Activated CD4-positive, alpha-beta T cell treated with anti-CD3 and anti-CD28 coated beads, Interleukin-2, amount 50 U/mL, for 1 hour (primary cell): ENCODE data around the gene PATE3.

ENCODE experiments used
- DNase-seq: peaks from one replicate; pipeline ENCODE4 v3.0.0-alpha.2; 2020

Gene PATE3

GRCh38 chr11:125787827-125788226, at the start of gene PATE3:
PATE3 (plus strand) TSS chr11:125788127; CDS start chr11:125788152, 25 bp downstream.
- DNase-seq, result no peak

DNA sequence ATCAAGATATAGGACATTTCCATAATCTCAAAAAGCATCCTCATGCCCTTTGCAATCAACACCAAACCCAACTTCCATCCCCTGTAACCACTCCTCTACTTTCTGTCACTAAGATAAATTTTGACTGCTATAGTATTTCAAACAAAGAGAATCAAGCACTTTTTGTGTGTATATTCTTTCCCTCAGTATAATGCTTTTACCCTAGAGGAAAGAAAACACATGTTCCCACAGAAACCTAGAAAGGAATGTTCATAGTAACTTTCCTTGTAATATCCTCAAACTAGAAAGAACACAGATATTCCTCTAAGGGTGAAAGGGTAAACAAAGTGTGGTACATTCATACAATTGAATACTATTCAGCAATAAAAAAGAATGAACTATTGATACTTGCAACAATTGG, 47.3 kb upstream of the PATE3 start:
- DNase-seq, result no peak

- DNase-seq, result no peak
Measured at GRCh38 chr11:125743681-125744080, 44.2 kb upstream of the PATE3 start.

DNA sequence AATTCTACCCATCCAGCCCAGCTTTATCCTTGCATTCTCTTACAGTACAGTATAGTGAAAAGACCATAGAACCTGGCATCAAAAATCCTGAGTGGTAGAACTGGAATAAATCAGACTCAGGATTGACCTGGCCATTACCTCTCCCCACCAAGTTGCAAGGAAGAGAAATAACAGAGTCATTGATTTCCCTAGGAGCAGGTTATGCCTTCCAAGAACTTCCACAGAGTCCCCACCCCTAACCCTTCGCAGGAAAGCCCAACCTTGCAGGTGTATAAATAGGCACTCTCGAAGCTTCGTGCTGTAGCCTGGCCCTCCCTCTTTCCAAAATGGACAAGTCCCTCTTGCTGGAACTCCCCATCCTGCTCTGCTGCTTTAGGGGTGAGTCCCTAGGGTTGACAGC, 41.9 kb upstream of the PATE3 start, which contains the start of gene PATE1:
PATE1 (plus strand) TSS at position 301 of the 400 bp plus-strand sequence; CDS start at position 327, 26 bp downstream.
- DNase-seq, result no peak

DNA sequence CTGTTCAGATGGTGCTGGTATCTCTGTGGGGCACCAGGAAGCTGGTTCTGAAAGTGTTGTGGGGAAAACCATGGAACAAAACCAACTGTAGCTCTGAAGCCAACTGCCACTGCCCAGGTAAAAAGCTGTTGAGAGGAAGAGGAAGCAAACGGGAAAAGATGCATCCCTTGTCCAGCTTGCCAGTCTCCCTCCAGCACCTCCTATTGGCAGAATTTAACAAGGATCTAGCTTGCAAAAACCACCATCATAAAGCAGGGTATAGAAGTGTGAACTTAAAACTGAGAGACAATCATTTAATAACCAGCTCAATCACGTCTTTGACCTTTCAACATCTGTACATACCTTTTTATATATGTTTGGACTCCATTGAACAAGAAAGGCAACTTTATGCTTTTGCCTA, 37.3 kb upstream of the PATE3 start:
- no peak for DNase-seq

GRCh38 chr11:125756050-125756449, 31.9 kb upstream of the PATE3 start:
- DNase-seq, result no peak

GRCh38 chr11:125762445-125762844, 25.5 kb upstream of the PATE3 start:
- no peak for DNase-seq

DNA sequence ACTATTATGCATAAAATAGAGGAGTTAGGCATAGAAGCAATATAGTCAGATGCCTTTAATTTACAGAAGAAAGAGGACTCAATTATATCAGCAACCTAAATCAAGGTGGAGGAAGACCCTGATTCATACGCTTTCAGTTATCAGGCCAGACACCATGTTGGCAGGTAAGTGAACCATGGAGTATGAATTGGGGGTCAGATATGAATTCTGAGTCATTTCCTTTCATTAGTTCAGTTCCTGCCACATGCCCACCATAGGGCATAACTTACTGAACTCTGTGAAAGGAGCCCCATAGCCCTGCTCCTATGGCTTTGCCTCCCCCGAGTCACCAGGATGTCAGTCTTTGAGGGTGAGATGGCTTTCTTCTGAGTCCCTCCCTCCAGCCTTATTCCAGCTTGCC, 24.4 kb upstream of the PATE3 start:
- DNase-seq, result no peak

DNA sequence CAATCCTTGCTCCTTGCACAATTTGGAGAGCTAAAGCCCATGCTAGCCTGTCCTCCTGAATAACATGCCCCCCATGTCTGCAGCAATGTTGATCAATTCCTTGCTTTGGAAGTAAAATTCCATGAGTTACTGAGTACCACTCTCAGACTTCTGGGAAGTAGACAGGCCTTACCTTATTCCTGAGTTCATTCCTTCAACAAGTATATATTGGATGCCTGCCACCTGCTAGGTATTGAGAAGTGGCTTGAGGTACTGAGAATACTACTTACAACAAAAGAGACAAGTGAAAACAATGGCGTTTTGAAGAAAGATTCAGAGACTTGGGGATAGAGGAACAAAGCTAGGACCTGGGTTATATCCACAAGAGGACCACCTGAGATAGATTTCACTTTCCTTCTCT, 21.7 kb upstream of the PATE3 start:
- DNase-seq, result no peak

- DNase-seq, result no peak
Measured at GRCh38 chr11:125768336-125769046, 19.4 kb upstream of the PATE3 start.

DNA sequence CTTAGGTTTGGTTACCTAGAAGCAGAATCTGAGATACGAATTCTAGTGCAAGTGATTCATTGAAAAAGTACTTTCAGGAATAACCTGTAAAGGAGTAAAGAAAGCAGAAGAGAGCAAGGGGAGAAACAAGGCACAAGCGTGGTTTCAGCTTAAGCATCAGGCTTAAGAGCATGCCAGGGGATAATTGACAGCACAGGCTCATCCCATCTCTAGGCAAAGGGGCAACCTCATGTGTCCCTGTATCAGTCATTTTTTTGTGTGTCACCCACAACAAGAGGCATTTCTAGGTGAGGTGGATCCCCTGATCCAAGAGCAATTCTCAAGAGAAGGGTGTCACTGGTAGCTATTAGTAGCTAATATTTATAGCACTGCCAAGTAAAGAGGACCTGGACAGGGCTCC, 17.3 kb upstream of the PATE3 start:
- DNase-seq, result no peak

- no peak for DNase-seq
Measured at GRCh38 chr11:125772834-125773505, 15.0 kb upstream of the PATE3 start.

DNA sequence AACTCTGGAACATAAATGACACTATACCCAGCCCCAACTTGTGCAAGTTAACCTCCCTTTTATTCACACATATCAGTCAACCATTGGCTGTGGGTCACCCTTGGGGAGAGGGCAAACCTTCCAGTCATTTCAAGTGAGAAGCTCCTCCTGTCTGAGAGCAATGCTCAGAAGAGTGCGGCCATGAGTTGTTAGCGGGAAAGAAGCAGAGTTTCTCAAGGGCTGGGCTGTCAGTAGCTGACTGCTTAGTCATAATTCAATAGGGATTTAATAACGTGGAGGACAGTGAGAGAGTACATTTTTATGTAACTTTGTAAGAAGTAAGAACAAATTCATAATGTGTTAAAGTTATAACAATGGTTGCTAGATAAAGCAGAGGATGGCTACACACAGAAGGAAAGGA, 14.4 kb upstream of the PATE3 start:
- no peak for DNase-seq

DNA sequence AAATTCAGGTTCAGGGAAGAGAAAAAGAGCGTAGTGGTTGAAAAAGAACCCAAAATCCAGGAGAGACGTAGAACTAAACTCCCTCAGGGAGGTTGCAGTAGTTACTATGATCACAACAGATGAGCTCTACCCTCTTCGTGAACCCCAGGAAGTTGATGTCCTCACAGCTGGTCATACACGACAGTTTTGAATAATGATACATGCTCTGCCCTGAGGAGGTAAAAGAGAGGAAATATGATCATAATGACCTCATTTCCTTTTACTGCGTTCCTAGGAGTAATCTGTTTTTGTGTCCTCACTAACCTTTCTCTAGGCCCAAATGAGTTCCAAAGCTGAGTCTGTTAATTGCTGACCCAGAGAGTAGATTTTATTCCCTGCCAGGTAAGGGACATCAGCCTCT, 10.6 kb upstream of the PATE3 start:
- no peak for DNase-seq

DNA sequence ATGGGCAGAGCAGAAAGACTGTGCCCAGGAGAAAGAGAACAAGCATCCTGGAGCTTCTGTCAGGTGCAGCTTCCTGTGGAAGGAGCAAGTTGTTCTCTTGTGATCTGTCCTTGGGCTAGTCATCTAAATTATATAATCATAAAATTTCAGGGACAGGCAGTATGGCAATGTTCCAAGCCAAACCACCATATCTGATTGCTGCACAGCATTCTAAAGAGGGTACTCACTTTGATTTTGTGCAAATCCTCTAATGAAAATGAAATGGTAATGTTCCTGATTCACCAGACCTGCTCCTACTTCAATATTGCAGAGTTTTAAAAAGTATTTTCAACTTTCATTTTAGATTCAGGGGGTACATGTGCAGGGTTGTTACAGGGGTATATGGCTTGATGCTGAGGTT, 9.2 kb upstream of the PATE3 start, which contains the start of gene PATE2:
PATE2 (minus strand) TSS at position 101 of the 400 bp plus-strand sequence; CDS start at position 46, 55 bp downstream.
- no peak for DNase-seq

- no peak for DNase-seq
Measured at GRCh38 chr11:125784678-125785077, 3.2 kb upstream of the PATE3 start.

DNA sequence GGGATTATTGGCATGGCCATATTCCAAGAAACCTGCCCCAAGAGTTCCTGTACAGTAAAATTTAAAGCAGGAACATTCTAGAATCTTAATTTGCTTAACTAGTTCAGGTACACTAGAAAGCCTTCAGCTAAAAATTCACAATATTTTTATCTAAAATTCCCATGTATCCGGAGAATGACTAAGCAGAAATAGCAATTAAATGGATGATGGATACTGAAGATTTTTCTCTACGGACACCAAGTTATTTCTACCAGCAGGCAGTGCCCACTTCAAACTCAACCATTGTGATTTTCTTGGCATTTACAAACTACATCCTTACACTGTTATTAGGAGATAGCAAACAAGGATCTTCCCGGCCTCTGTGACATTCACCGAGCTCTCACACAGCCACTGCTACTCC, 2.9 kb downstream of the PATE3 start:
- no peak for DNase-seq

DNA sequence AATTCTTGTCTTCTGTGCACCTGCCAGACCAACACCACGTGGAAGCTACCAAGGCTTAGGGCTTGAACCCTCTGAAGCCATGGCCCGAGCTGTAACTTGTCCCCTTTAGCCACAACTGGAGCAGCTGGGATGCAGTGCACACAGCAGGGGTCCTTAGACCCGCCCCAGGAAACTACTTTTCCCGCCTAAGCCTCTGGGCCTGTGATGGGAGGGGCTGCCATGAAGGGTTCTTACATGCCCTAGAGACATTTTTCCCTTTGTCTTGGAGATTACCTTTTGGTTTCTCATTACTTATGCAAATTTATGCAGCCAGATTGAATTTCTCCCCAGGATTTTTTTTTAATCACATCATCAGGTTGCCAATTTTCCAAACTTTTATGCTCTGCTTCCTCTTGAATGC, 9.7 kb downstream of the PATE3 start:
- no peak for DNase-seq

DNA sequence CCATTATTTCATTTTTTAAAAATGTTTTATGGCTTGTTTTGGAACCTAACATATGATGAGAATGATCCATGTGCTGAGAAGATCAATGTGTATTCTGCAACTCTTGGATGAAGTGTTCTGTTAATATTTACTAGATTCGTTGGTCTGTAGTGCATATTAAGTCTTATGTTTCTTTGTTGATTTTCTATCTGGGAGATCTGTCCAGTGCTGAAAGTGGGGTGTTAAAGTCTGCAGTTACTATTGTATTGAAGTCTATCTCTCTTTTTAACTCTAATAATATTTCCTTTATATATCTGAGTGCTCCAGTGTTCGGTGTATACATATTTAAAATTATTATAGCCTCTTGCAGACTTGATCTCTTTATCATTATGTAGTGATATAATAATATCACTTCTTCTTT, 11.9 kb downstream of the PATE3 start:
- DNase-seq, result no peak

GRCh38 chr11:125802387-125802786, 14.5 kb downstream of the PATE3 start:
- no peak for DNase-seq

DNA sequence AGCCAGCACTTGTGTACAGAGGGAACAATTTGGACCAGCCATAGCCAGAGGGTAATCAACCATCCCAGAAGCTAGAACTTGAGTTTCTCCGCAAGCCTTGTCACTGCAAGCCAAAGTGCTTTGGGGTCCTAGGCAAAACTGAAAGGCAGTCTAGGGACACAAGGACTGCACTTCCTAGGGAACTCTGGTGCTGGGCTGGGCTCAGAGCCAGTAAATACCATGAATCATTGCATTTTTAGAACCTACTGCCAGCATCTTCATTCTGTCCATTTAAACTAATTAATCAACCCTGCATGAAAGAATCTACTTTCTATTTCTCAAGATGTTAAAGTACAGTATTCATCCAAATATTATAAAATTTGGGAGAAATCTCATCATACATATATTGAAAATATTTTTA, 20.0 kb downstream of the PATE3 start:
- no peak for DNase-seq

DNA sequence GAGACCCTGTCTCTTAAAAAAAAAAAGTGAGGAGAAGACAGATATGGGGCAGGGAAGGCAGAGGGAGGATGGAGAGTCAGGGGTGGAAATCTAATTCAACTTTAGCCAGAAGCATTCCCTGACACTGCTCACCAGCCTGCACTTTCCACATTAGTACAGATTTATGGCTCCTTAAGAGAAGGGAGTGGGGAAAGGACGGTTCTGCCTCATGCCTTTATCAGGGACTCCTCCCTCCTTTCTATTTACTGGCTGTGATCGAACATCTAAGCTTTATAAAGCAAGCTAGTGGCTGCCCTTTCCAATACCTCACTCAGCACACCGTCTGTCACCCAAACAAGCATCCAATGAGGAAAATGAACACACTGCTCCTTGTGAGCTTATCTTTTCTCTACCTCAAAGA, 45.1 kb downstream of the PATE3 start, which contains the start of gene PATE4:
PATE4 (plus strand) TSS at position 301 of the 400 bp plus-strand sequence; CDS start at position 345, 44 bp downstream.
- DNase-seq, result no peak

- DNase-seq, result no peak
Measured at GRCh38 chr11:125835748-125836147, 47.8 kb downstream of the PATE3 start.
